ENCODE measurements around the gene TNS3.

DNA sequence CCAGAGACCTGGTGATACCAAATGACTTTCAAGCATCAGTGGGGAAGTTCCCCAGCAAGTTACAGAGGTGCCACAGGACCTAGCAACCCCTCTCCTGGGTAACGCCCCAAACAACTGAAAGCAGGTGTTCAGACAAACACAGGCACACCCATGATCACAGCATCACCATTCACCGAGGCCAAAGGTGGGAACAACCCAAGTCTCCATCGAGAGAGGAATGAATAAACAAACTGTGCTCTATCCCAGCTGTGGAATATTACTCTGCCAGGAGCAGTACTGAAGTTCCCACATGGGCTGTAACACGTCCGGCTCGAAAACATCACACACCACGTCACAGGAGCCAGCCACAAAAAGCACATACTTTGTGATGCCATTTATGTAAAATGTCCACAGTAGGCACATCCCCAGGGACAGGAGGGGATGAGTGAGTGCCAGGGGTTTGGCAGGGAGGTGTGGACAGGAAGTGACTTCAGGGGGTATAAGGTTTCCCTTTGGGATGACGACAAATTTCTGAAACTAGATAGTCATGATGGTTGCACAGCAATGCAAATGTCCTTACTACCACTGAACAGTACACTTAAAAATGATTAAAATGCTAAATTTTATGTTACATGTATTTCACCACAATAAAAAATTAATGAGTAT is 222.8 kb downstream of the TNS3 start:
- TF ChIP-seq, protein P1, sequence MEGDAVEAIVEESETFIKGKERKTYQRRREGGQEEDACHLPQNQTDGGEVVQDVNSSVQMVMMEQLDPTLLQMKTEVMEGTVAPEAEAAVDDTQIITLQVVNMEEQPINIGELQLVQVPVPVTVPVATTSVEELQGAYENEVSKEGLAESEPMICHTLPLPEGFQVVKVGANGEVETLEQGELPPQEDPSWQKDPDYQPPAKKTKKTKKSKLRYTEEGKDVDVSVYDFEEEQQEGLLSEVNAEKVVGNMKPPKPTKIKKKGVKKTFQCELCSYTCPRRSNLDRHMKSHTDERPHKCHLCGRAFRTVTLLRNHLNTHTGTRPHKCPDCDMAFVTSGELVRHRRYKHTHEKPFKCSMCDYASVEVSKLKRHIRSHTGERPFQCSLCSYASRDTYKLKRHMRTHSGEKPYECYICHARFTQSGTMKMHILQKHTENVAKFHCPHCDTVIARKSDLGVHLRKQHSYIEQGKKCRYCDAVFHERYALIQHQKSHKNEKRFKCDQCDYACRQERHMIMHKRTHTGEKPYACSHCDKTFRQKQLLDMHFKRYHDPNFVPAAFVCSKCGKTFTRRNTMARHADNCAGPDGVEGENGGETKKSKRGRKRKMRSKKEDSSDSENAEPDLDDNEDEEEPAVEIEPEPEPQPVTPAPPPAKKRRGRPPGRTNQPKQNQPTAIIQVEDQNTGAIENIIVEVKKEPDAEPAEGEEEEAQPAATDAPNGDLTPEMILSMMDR (IDR thresholded peaks at IDR 0.05; ENCODE audit: extremely low read depth in 1 of 2, insufficient read depth in 1 of 2, low read depth in 1 of 2, low read length in 2 of 2), result no peak
- no peak for TF ChIP-seq FOS (IDR thresholded peaks at IDR 0.05; ENCODE audit: borderline replicate concordance, insufficient read depth, low read length)
- TF ChIP-seq JUN (IDR thresholded peaks at IDR 0.05; ENCODE audit: borderline replicate concordance, insufficient read depth, insufficient read length, low read depth), result no peak
- no peak for TF ChIP-seq POLR2A (IDR thresholded peaks at IDR 0.05; ENCODE audit: low read depth, low read length)
- no peak for TF ChIP-seq EZH2 (IDR thresholded peaks at IDR 0.05; ENCODE audit: borderline replicate concordance, low read depth, low read length, severe bottlenecking)
- TF ChIP-seq POLR2AphosphoS5 (IDR thresholded peaks at IDR 0.05; ENCODE audit: insufficient read depth, low read depth, low read length), result no peak
- TF ChIP-seq MYC (IDR thresholded peaks at IDR 0.05; ENCODE audit: low read depth, low read length), result no peak
- TF ChIP-seq, protein P2, sequence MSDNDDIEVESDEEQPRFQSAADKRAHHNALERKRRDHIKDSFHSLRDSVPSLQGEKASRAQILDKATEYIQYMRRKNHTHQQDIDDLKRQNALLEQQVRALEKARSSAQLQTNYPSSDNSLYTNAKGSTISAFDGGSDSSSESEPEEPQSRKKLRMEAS (IDR thresholded peaks at IDR 0.05; ENCODE audit: insufficient read depth, insufficient read length), result no peak
- no peak for TF ChIP-seq GATA2 (IDR thresholded peaks at IDR 0.05; ENCODE audit: insufficient read depth, insufficient read length, low read depth, low read length)

Measured in endothelial cell of umbilical vein (primary cell).